ENCODE measurements around the gene FN1.
A peak's percentile ranks its signal among the peaks of the same experiment; 100 is the strongest.

FN1 gene

GRCh38 chr2:215363461-215364156, 72.3 kb downstream of the FN1 start:
- no peak for DNase-seq

- DNase-seq = no peak
Observed at GRCh38 chr2:215363039-215363438, 72.8 kb downstream of the FN1 start.

- no peak for DNase-seq
Observed at GRCh38 chr2:215362562-215362904, 73.3 kb downstream of the FN1 start.

- DNase-seq = no peak
Observed at GRCh38 chr2:215361876-215362561, 73.8 kb downstream of the FN1 start.

GRCh38 chr2:215361211-215361875, 74.5 kb downstream of the FN1 start:
- no peak for DNase-seq

- no peak for DNase-seq
Observed at GRCh38 chr2:215360596-215360995, 75.3 kb downstream of the FN1 start.

GRCh38 chr2:215360059-215360458, 75.8 kb downstream of the FN1 start:
- DNase-seq = peak; percentile 19

GRCh38 chr2:215359576-215359922, 76.3 kb downstream of the FN1 start:
- no peak for DNase-seq

- no peak for DNase-seq
Observed at GRCh38 chr2:215358891-215359575, 76.8 kb downstream of the FN1 start.

- no peak for DNase-seq
Observed at GRCh38 chr2:215358312-215358845, 77.5 kb downstream of the FN1 start.

- no peak for DNase-seq
Observed at GRCh38 chr2:215357660-215358059, 78.2 kb downstream of the FN1 start.

- no peak for DNase-seq
Observed at GRCh38 chr2:215356948-215357461, 78.9 kb downstream of the FN1 start.

GRCh38 chr2:215356334-215356947, 79.4 kb downstream of the FN1 start:
- no peak for DNase-seq

- no peak for DNase-seq
Observed at GRCh38 chr2:215355801-215356200, 80.1 kb downstream of the FN1 start.

GRCh38 chr2:215354771-215355695, 80.8 kb downstream of the FN1 start:
- no peak for DNase-seq

GRCh38 chr2:215352602-215353001, 83.3 kb downstream of the FN1 start:
- DNase-seq = no peak

GRCh38 chr2:215347878-215348277, 88.0 kb downstream of the FN1 start:
- no peak for DNase-seq

GRCh38 chr2:215338883-215339679, 96.8 kb downstream of the FN1 start:
- DNase-seq = no peak

- no peak for DNase-seq
Observed at GRCh38 chr2:215332872-215333595, 102.8 kb downstream of the FN1 start.

- no peak for DNase-seq
Observed at GRCh38 chr2:215328066-215328465, 107.8 kb downstream of the FN1 start.
